ENCODE data around the gene PHF20. TPM values are rescaled to one million over a fixed set of nuclear protein-coding genes. Genes with fewer than 3 reads are reported as not detected.

Gene PHF20
- total RNA-seq, 4 donors from 2014 or later: 13.6 to 33.2 (median 16.6) TPM

- DNase-seq: no peak
- 40 to 56% methylated on average over 7 of the region's 7 CpGs for WGBS, 2 donors
- TF ChIP-seq CTCF (IDR thresholded peaks at IDR 0.05): no peak
- no peak for TF ChIP-seq POLR2A (IDR thresholded peaks at IDR 0.05)
- Histone ChIP-seq H3K4me3 (peak overlapping the region in 1 of 4 donors; percentile 13), H3K27me3 (no peaks in the 10 kb centered on the region), H3K36me3 (peaks cover 3 to 100% (median 41%) of the 10 kb centered on the region in 3 donors), H3K27ac (peak overlapping the region in 1 of 4 donors; percentile 19), H3K9me3 (no peaks in the 10 kb centered on the region), H3K4me1 (peaks cover 3 to 98% (median 67%) of the 10 kb centered on the region in 3 donors)
- intact Hi-C loops (cut with DNase I): no loop called here
Observed at GRCh38 chr20:35735826-35736470, 35.9 kb upstream of the PHF20 start.

- intact Hi-C loops (cut with DNase I): no loop called here
- no peak for TF ChIP-seq CTCF (IDR thresholded peaks at IDR 0.05)
- TF ChIP-seq POLR2A (IDR thresholded peaks at IDR 0.05): no peak
- Histone ChIP-seq H3K4me1 (peaks cover 3 to 80% (median 61%) of the 10 kb centered on the region in 3 donors), H3K9me3 (no peaks in the 10 kb centered on the region), H3K27ac (peak overlapping the region in 1 of 4 donors; percentile 6), H3K27me3 (no peaks in the 10 kb centered on the region), H3K36me3 (peaks cover 3 to 81% (median 39%) of the 10 kb centered on the region in 3 donors), H3K4me3 (peak overlapping the region in 1 of 4 donors; percentile 80)
- DNase-seq: no peak
- WGBS, 2 donors: 91% methylated on average over 15 of the region's 15 CpGs
Observed at GRCh38 chr20:35737865-35738333, 33.9 kb upstream of the PHF20 start.

GRCh38 chr20:35738410-35739179, 33.2 kb upstream of the PHF20 start:
- Histone ChIP-seq H3K4me3 (peak overlapping the region in 2 of 4 donors; percentile 75 to 80), H3K27ac (peak overlapping the region in 1 of 4 donors; percentile 100), H3K36me3 (peaks cover 3 to 74% (median 36%) of the 10 kb centered on the region in 3 donors), H3K9me3 (no peaks in the 10 kb centered on the region), H3K4me1 (peaks cover 9 to 80% (median 62%) of the 10 kb centered on the region in 3 donors), H3K27me3 (no peaks in the 10 kb centered on the region)
- no peak for TF ChIP-seq POLR2A (IDR thresholded peaks at IDR 0.05)
- TF ChIP-seq CTCF (IDR thresholded peaks at IDR 0.05): no peak
- DNase-seq: no peak
- WGBS, 2 donors: 44 to 45% methylated on average over 4 of the region's 4 CpGs
- intact Hi-C loops (cut with DNase I): no loop called here

- H3K4me3 ChIP-seq: peak overlapping the region in 3 of 4 donors; percentile 75 to 99 (median 80)
- H3K27ac ChIP-seq: peak overlapping the region; percentile 22 to 100 (median 99)
- H3K4me1 ChIP-seq: peaks cover 10 to 79% (median 57%) of the 10 kb centered on the region in 3 donors
- no peak for DNase-seq
- TF ChIP-seq POLR2A (IDR thresholded peaks at IDR 0.05) (no peak), CTCF (IDR thresholded peaks at IDR 0.05) (peak in 3 of 6 experiments; percentile 17 to 47 (median 23))
- intact Hi-C loops (cut with DNase I): no loop called here
- no peaks in the 10 kb centered on the region for H3K9me3 ChIP-seq
- 42 to 43% methylated on average over 7 of the region's 7 CpGs for WGBS, 2 donors
- no peaks in the 10 kb centered on the region for H3K27me3 ChIP-seq
- peaks cover 3 to 64% (median 30%) of the 10 kb centered on the region in 3 donors for H3K36me3 ChIP-seq
Observed at GRCh38 chr20:35739294-35740163, 32.3 kb upstream of the PHF20 start.

Data from esophagus squamous epithelium (tissue), 5 donors.